RWPE2 (cell line): ENCODE results near the gene LARGE2.
"Not testable (repeated sequence)": the region's sequence is repeated elsewhere in the genome, so short reads cannot be mapped to it uniquely, and the experiment has no call there.

ENCODE experiments used
- ATAC-seq: fragments of 200-7000 bp; cut with Tn5 transposase; 3 replicates; pipeline ENCODE4 v1.9.1; 2021; ENCODE audit warnings: low read depth
- DNase-seq: peaks from one replicate; pipeline ENCODE4 v3.0.0-alpha.2; 2020; ENCODE audit warnings: low spot score
- H3K27ac ChIP-seq: fragments of 450-650 bp; 2 replicates; pipeline ENCODE4 v1.5.1; 2017; ENCODE audit warnings: mild to moderate bottlenecking; ENCODE audit not compliant: poor library complexity, severe bottlenecking
- H3K27me3 ChIP-seq: fragments of 250-450 bp; sonication (Bioruptor Pico); 2 replicates; pipeline ENCODE4 v1.5.1; 2021; ENCODE audit warnings: mild to moderate bottlenecking, moderate library complexity; ENCODE audit not compliant: insufficient read depth, poor library complexity, severe bottlenecking
- H3K36me3 ChIP-seq: fragments of 250-450 bp; sonication (Bioruptor Pico); 2 replicates; pipeline ENCODE4 v1.5.1; 2020; ENCODE audit warnings: low read depth, mild to moderate bottlenecking, moderate library complexity
- H3K4me1 ChIP-seq: fragments of 250-450 bp; sonication (Bioruptor Pico); 2 replicates; pipeline ENCODE4 v1.5.1; 2021; ENCODE audit warnings: mild to moderate bottlenecking, moderate library complexity; ENCODE audit not compliant: insufficient read depth, poor library complexity, severe bottlenecking
- H3K4me3 ChIP-seq: fragments of 250-450 bp; sonication (Bioruptor Pico); 2 replicates; pipeline ENCODE4 v1.5.1; 2021; ENCODE audit warnings: mild to moderate bottlenecking, moderate library complexity; ENCODE audit not compliant: severe bottlenecking
- H3K9me3 ChIP-seq: fragments of 250-450 bp; sonication (Bioruptor Pico); 2 replicates; pipeline ENCODE4 v1.5.1; 2021; ENCODE audit warnings: mild to moderate bottlenecking, moderate library complexity; ENCODE audit not compliant: severe bottlenecking
- CTCF ChIP-seq: fragments of 450-650 bp; IDR thresholded peaks from one replicate; pipeline ENCODE4 v1.5.1; 2017; ENCODE audit warnings: mild to moderate bottlenecking, moderate library complexity; ENCODE audit not compliant: poor library complexity, severe bottlenecking

LARGE2 gene

GRCh38 chr11:45899448-45900174 lies 22.8 kb upstream of the LARGE2 start:
- no peak for TF ChIP-seq CTCF
- no peaks in the 10 kb centered on the region for H3K4me1 ChIP-seq
- H3K9me3 ChIP-seq, result no peaks in the 10 kb centered on the region
- peak overlapping the region; percentile 14 for H3K27ac ChIP-seq
- no peaks in the 10 kb centered on the region for H3K36me3 ChIP-seq
- no peaks in the 10 kb centered on the region for H3K27me3 ChIP-seq
- DNase-seq (peak; percentile 91), ATAC-seq (peak; percentile 76)
- H3K4me3 ChIP-seq, result peak overlapping the region; percentile 44

- not testable (repeated sequence) for H3K36me3 ChIP-seq, DNase-seq, H3K27me3 ChIP-seq, H3K9me3 ChIP-seq, H3K4me1 ChIP-seq
- ATAC-seq, result peak; percentile 5
- peak overlapping the region; percentile 44 for H3K4me3 ChIP-seq
- peak overlapping the region; percentile 14 for H3K27ac ChIP-seq
These were observed 22.2 kb upstream of the LARGE2 start for GRCh38 chr11:45900175-45900800.

- Histone ChIP-seq H3K27ac (no peak overlapping the region), H3K27me3 (no peaks in the 10 kb centered on the region), H3K36me3 (no peaks in the 10 kb centered on the region), H3K4me3 (peak overlapping the region; percentile 44), H3K9me3 (no peaks in the 10 kb centered on the region), H3K4me1 (no peaks in the 10 kb centered on the region)
- DNase-seq, result no peak
- no peak for ATAC-seq
- no peak for TF ChIP-seq CTCF
These were observed 21.4 kb upstream of the LARGE2 start for GRCh38 chr11:45900916-45901617.

GRCh38 chr11:45901626-45902025 lies 20.8 kb upstream of the LARGE2 start:
- no peaks in the 10 kb centered on the region for H3K4me1 ChIP-seq
- DNase-seq, result no peak
- no peaks in the 10 kb centered on the region for H3K9me3 ChIP-seq
- H3K27ac ChIP-seq, result no peak overlapping the region
- ATAC-seq, result no peak
- no peak for TF ChIP-seq CTCF
- H3K27me3 ChIP-seq, result no peaks in the 10 kb centered on the region
- no peaks in the 10 kb centered on the region for H3K36me3 ChIP-seq
- H3K4me3 ChIP-seq, result no peak overlapping the region

GRCh38 chr11:45902452-45903380 lies 19.7 kb upstream of the LARGE2 start:
- no peak for ATAC-seq

More at GRCh38 chr11:45902452-45903380, 19.7 kb upstream of the LARGE2 start:
- Histone ChIP-seq H3K27me3 (no peaks in the 10 kb centered on the region), H3K36me3 (no peaks in the 10 kb centered on the region), H3K4me1 (no peaks in the 10 kb centered on the region), H3K27ac (no peak overlapping the region), H3K9me3 (no peaks in the 10 kb centered on the region), H3K4me3 (no peak overlapping the region)
- no peak for TF ChIP-seq CTCF
- no peak for DNase-seq
